SK-N-SH (cell line): ENCODE measurements around the gene ZDHHC6. TPM values are rescaled to one million over a fixed set of nuclear protein-coding genes. Genes with fewer than 3 reads are reported as not detected.

Experiments
- CTCF ChIA-PET: fragments of 300-600, 350-600 bp; formaldehyde crosslinking; extraction: SDS; loops from one replicate; lab custom pipeline; 2021; lab: Yijun Ruan, JAX
- POLR2A ChIA-PET: fragments of 350-600 bp; sonication (Branson Sonifier 250); formaldehyde crosslinking; extraction: SDS; loops from one replicate; lab custom pipeline; 2020; ENCODE audit warnings: antibody characterized with exemption, inconsistent platforms; lab: Yijun Ruan, JAX
- DNase-seq: peaks from one replicate; pipeline ENCODE4 v3.0.0; 2012
- H2AFZ ChIP-seq: fragments of 200-600 bp; sonication (generic); 2 replicates; pipeline ENCODE4 v1.8.1; 2016; ENCODE audit warnings: antibody characterized with exemption, mild to moderate bottlenecking, low read depth
- H3F3A ChIP-seq: fragments of 200-600 bp; sonication (generic); replicated peaks from 2 replicates; pipeline ENCODE3; 2016; ENCODE audit warnings: antibody characterized with exemption, mild to moderate bottlenecking; ENCODE audit not compliant: insufficient read depth
- H3K27ac ChIP-seq, 2 experiments: fragments of 200-500 bp in 1 of 2; fragments of 200-600 bp in 1 of 2; sonication (Bioruptor generic) in 1 of 2; sonication (generic), shearing (Covaris generic) in 1 of 2; 2 replicates each; pipeline versions ENCODE4 v1.5.1 to v1.6.1; 2014 to 2016; ENCODE audit warnings: low read depth in 2 of 2, inconsistent platforms in 1 of 2, low read length in 1 of 2, mild to moderate bottlenecking in 1 of 2, mixed read lengths in 1 of 2
- H3K27me3 ChIP-seq: fragments of 200-600 bp; sonication (generic), shearing (Covaris generic); 2 replicates; pipeline ENCODE4 v1.6.1; 2016; ENCODE audit warnings: mixed run types; ENCODE audit not compliant: insufficient read depth
- H3K36me3 ChIP-seq, 2 experiments: fragments of 200-500 bp in 1 of 2; fragments of 200-600 bp in 1 of 2; sonication (Bioruptor generic) in 1 of 2; sonication (generic) in 1 of 2; replicated peaks in 1 of 2; 2 replicates each; pipeline versions ENCODE3 to v1.5.1; 2014 to 2016; ENCODE audit warnings: low read length in 1 of 2, mild to moderate bottlenecking in 1 of 2; ENCODE audit not compliant: insufficient read depth in 2 of 2, control insufficient read depth in 1 of 2
- H3K4me1 ChIP-seq, 2 experiments: fragments of 200-500 bp in 1 of 2; fragments of 200-600 bp in 1 of 2; sonication (Bioruptor generic) in 1 of 2; sonication (generic), shearing (Covaris generic) in 1 of 2; 2 replicates each; pipeline versions ENCODE4 v1.5.1 to v1.6.1; 2014 to 2016; ENCODE audit warnings: low read depth in 1 of 2, low read length in 1 of 2, mixed run types in 1 of 2; ENCODE audit not compliant: insufficient read depth in 2 of 2, control insufficient read depth in 1 of 2
- H3K4me2 ChIP-seq: fragments of 200-600 bp; sonication (generic), shearing (Covaris generic); 2 replicates; pipeline ENCODE4 v1.6.1; 2017; ENCODE audit warnings: mixed run types
- H3K4me3 ChIP-seq, 2 experiments: fragments of 200-500 bp in 1 of 2; fragments of 200-600 bp in 1 of 2; sonication (Bioruptor generic) in 1 of 2; sonication (generic), shearing (Covaris generic) in 1 of 2; 2 replicates each; pipeline versions ENCODE4 v1.5.1 to v1.8.1; 2014 to 2016; ENCODE audit warnings: low read depth in 2 of 2, inconsistent platforms in 1 of 2, low read length in 1 of 2, mild to moderate bottlenecking in 1 of 2, mixed read lengths in 1 of 2, moderate library complexity in 1 of 2
- H3K79me2 ChIP-seq: fragments of 200-600 bp; sonication (generic); 2 replicates; pipeline ENCODE4 v1.8.1; 2017; ENCODE audit warnings: mild to moderate bottlenecking; ENCODE audit not compliant: insufficient read depth
- H3K9ac ChIP-seq: fragments of 200-600 bp; sonication (generic); 2 replicates; pipeline ENCODE4 v1.6.1; 2017; ENCODE audit warnings: mixed run types
- H3K9me2 ChIP-seq: fragments of 200-600 bp; sonication (generic); 2 replicates; pipeline ENCODE4 v1.6.1; 2017; ENCODE audit warnings: mixed run types
- H3K9me3 ChIP-seq: fragments of 200-600 bp; sonication (generic); 2 replicates; pipeline ENCODE4 v1.6.1; 2017; ENCODE audit warnings: mixed run types, mild to moderate bottlenecking, moderate library complexity
- H4K20me1 ChIP-seq: fragments of 200-600 bp; sonication (generic); 2 replicates; pipeline ENCODE4 v1.6.1; 2017; ENCODE audit warnings: mild to moderate bottlenecking, mixed run types; ENCODE audit not compliant: insufficient read depth
- CHD2 ChIP-seq: fragments of 150-350 bp; IDR thresholded peaks from 2 replicates; pipeline ENCODE4 v1.6.1; 2018; ENCODE audit warnings: low read length; ENCODE audit not compliant: partially characterized antibody
- EP300 ChIP-seq, 2 experiments: IDR thresholded peaks; 2 replicates each; pipeline versions ENCODE4 v1.4.0 to v1.6.1; 2012; ENCODE audit warnings: borderline replicate concordance in 1 of 2, low read depth in 1 of 2, low read length in 1 of 2
- FOSL2 ChIP-seq: IDR thresholded peaks from 2 replicates; pipeline ENCODE4 v1.4.0; 2012; ENCODE audit warnings: low read depth, mild to moderate bottlenecking, moderate library complexity, borderline replicate concordance
- FOXM1 ChIP-seq: IDR thresholded peaks from 2 replicates; pipeline ENCODE4 v1.4.0; 2012; ENCODE audit warnings: low read depth, mild to moderate bottlenecking
- IRF3 ChIP-seq: fragments of 150-350 bp; IDR thresholded peaks from 2 replicates; pipeline ENCODE4 v1.6.1; 2016; ENCODE audit warnings: mild to moderate bottlenecking, low read depth, low read length
- MEF2A ChIP-seq: IDR thresholded peaks from 2 replicates; pipeline ENCODE4 v1.4.0; 2012; ENCODE audit warnings: low read depth, borderline replicate concordance
- NFIC ChIP-seq: IDR thresholded peaks from 2 replicates; pipeline ENCODE4 v1.4.0; 2012; ENCODE audit warnings: borderline replicate concordance
- NRF1 ChIP-seq: IDR thresholded peaks from 2 replicates; pipeline ENCODE4 v1.6.1; 2012; ENCODE audit warnings: low read depth, mild to moderate bottlenecking, low read length
- POLR2AphosphoS5 ChIP-seq: IDR thresholded peaks from 2 replicates; pipeline ENCODE4 v1.6.1; 2012; ENCODE audit warnings: low read depth, low read length
- RAD21 ChIP-seq: IDR thresholded peaks from 2 replicates; pipeline ENCODE4 v1.6.1; 2012; ENCODE audit warnings: mild to moderate bottlenecking, low read length
- RCOR1 ChIP-seq: fragments of 150-350 bp; IDR thresholded peaks from 2 replicates; pipeline ENCODE4 v1.6.1; 2017; ENCODE audit warnings: antibody characterized with exemption, low read length
- REST ChIP-seq: IDR thresholded peaks from 2 replicates; pipeline ENCODE4 v1.6.1; 2012; ENCODE audit warnings: mild to moderate bottlenecking, low read depth, low read length, moderate library complexity
- RFX5 ChIP-seq: IDR thresholded peaks from 2 replicates; pipeline ENCODE4 v1.6.1; 2012; ENCODE audit warnings: mild to moderate bottlenecking, improper control_type of control experiment, low read length
- SIN3A ChIP-seq: IDR thresholded peaks from 2 replicates; pipeline ENCODE4 v1.6.1; 2012; ENCODE audit warnings: low read depth, mild to moderate bottlenecking, low read length, moderate library complexity, borderline replicate concordance
- TCF12 ChIP-seq: IDR thresholded peaks from 2 replicates; pipeline ENCODE4 v1.4.0; 2012
- TEAD4 ChIP-seq: IDR thresholded peaks from 2 replicates; pipeline ENCODE4 v1.4.0; 2012; ENCODE audit warnings: mild to moderate bottlenecking, borderline replicate concordance; ENCODE audit not compliant: insufficient read depth
- USF1 ChIP-seq: IDR thresholded peaks from 2 replicates; pipeline ENCODE4 v1.4.0; 2012; ENCODE audit warnings: low read depth, borderline replicate concordance
- USF2 ChIP-seq: fragments of 150-350 bp; IDR thresholded peaks from 2 replicates; pipeline ENCODE4 v1.6.1; 2017; ENCODE audit warnings: antibody characterized with exemption, low read length, low read depth, borderline replicate concordance
- YY1 ChIP-seq: IDR thresholded peaks from 2 replicates; pipeline ENCODE4 v1.4.0; 2012; ENCODE audit warnings: low read depth, mild to moderate bottlenecking
- WGBS: methylation state at CpG from one replicate; pipeline ENCODE4 v1.1.6; 2017; ENCODE audit warnings: low lambda C conversion rate; 5-methylcytosine and 5-hydroxymethylcytosine counted together
- polyA plus RNA-seq, 3 experiments: library from polyadenylated mRNA; depleted of rRNA; stranded (reverse); fragments of >200 nt; gene quantifications; 2 replicates each; pipeline ENCODE4 v1.2.3, GENCODE V29; 2012
- TF ChIP-seq, protein P1 (sequence below): IDR thresholded peaks from 2 replicates; pipeline ENCODE4 v1.4.0; 2012; ENCODE audit warnings: low read depth, borderline replicate concordance
- TF ChIP-seq, protein P2 (sequence below): IDR thresholded peaks from 2 replicates; pipeline ENCODE4; 2012

Gene ZDHHC6
- polyA plus RNA-seq, 1 of the 3 experiments (the other 2 are of a cell fraction), result 12.5 TPM

DNA sequence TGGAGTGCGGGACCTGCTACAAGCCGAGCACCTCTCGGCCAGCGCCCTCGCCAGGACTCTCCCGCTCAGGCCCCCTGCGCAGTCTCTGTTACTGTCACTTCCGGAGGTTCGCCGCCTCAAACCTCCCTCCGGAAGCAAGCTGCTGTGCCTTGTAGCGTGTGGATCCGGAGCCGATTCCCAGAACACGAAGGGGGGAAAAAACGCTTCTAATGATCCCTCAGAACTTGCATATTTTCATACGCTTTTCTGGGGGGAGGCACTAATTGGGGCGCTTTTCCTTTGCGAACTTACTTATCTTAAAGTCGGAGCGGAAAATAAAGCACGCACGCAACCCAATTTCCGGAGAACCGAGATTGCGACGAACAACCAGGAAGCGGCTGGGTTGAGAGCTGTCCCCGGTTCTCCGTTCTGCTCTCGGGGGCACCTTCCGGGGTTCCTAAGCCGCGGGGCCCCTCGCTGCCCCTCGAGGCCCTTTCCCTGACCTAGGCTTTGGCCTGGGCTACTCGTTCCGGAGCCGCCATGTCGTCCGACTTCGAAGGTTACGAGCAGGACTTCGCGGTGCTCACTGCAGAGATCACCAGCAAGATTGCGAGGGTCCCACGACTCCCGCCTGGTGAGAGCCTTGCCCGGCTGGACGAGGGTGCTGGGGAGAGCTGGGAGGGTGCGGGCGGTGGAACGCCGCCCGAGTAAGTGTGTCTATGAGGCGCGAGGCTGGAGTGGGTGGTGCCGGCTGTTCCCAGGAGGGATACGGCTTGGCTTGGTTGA is at the start of gene ZDHHC6, which contains the start of gene VTI1A (continued):
- TF ChIP-seq REST (peak; percentile 77), NFIC (no peak), IRF3 (no peak), TCF12 (0 out of 2 replicates have a peak, but pooled peaks have one; percentile 11), EP300 (IDR thresholded peaks at IDR 0.05; ENCODE audit: borderline replicate concordance in 1 of 2, low read depth in 1 of 2, low read length in 1 of 2) (no peak), YY1 (0 out of 2 replicates have a peak, but pooled peaks have one; percentile 54)
- TF ChIP-seq, protein P1, sequence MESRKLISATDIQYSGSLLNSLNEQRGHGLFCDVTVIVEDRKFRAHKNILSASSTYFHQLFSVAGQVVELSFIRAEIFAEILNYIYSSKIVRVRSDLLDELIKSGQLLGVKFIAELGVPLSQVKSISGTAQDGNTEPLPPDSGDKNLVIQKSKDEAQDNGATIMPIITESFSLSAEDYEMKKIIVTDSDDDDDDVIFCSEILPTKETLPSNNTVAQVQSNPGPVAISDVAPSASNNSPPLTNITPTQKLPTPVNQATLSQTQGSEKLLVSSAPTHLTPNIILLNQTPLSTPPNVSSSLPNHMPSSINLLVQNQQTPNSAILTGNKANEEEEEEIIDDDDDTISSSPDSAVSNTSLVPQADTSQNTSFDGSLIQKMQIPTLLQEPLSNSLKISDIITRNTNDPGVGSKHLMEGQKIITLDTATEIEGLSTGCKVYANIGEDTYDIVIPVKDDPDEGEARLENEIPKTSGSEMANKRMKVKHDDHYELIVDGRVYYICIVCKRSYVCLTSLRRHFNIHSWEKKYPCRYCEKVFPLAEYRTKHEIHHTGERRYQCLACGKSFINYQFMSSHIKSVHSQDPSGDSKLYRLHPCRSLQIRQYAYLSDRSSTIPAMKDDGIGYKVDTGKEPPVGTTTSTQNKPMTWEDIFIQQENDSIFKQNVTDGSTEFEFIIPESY, result no peak

GRCh38 chr10:112492736-112493135 is 46.0 kb upstream of the ZDHHC6 start:
- no peak overlapping the region for H3K4me2 ChIP-seq
- H4K20me1 ChIP-seq, result no peaks in the 10 kb centered on the region
- no peaks in the 10 kb centered on the region for H3K79me2 ChIP-seq
- H3K27ac ChIP-seq, result no peak overlapping the region
- ChIA-PET CTCF (interaction anchor here (0.8 to 1.8 kb wide), 3 partner anchors 8 to 1071 kb away, joined by 3 to 5 read pairs (median 4); no protein-coding TSS in a partner anchor), POLR2A (no interaction called here)
- H3K9me2 ChIP-seq, result no peaks in the 10 kb centered on the region
- no peak overlapping the region for H2AFZ ChIP-seq
- H3F3A ChIP-seq, result peaks cover 12% of the 10 kb centered on the region
- peaks cover 12 to 15% of the 10 kb centered on the region in 2 experiments; a peak in 3 of 4 replicates for H3K4me1 ChIP-seq
- DNase-seq, result no peak
- WGBS, result 97% methylated on average over 6 of the region's 6 CpGs
- no peaks in the 10 kb centered on the region for H3K27me3 ChIP-seq
- H3K4me3 ChIP-seq, result no peak overlapping the region
- H3K9me3 ChIP-seq, result no peaks in the 10 kb centered on the region
- H3K9ac ChIP-seq, result no peak overlapping the region
- H3K36me3 ChIP-seq, result no peaks in the 10 kb centered on the region
- TF ChIP-seq, protein P2, sequence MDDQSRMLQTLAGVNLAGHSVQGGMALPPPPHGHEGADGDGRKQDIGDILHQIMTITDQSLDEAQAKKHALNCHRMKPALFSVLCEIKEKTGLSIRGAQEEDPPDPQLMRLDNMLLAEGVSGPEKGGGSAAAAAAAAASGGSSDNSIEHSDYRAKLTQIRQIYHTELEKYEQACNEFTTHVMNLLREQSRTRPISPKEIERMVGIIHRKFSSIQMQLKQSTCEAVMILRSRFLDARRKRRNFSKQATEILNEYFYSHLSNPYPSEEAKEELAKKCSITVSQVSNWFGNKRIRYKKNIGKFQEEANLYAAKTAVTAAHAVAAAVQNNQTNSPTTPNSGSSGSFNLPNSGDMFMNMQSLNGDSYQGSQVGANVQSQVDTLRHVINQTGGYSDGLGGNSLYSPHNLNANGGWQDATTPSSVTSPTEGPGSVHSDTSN, result no peak
- no peak for TF ChIP-seq USF1
- TF ChIP-seq RAD21, result no peak
- no peak for TF ChIP-seq FOSL2
- TF ChIP-seq SIN3A, result no peak
- TF ChIP-seq NRF1, result no peak
- TF ChIP-seq TEAD4, result no peak
- TF ChIP-seq CHD2, result no peak
- no peak for TF ChIP-seq POLR2AphosphoS5
- no peak for TF ChIP-seq RFX5
- no peak for TF ChIP-seq FOXM1
- no peak for TF ChIP-seq MEF2A
- TF ChIP-seq USF2, result no peak
- no peak for TF ChIP-seq NFIC
- TF ChIP-seq RCOR1, result no peak
